Hepatocyte (in vitro differentiated cells): ENCODE measurements around the gene OBSL1. TPM values are rescaled to one million over a fixed set of nuclear protein-coding genes. Genes with fewer than 3 reads are reported as not detected.

Source experiments
- DNase-seq: peaks from one replicate; pipeline ENCODE4 v3.0.0-alpha.2; 2016; ENCODE audit warnings: low spot score
- H2AFZ ChIP-seq: fragments of 200-600 bp; sonication (generic); 2 replicates; pipeline ENCODE4 v1.6.0; 2016; ENCODE audit warnings: antibody characterized with exemption, mild to moderate bottlenecking
- H3K27ac ChIP-seq: fragments of 200-600 bp; sonication (generic); 2 replicates; pipeline ENCODE4 v1.5.1; 2016; ENCODE audit warnings: mild to moderate bottlenecking
- H3K27me3 ChIP-seq: fragments of 200-600 bp; sonication (generic); 2 replicates; pipeline ENCODE4 v1.6.1; 2016
- H3K36me3 ChIP-seq: fragments of 200-600 bp; sonication (generic); replicated peaks from 2 replicates; pipeline ENCODE4 v1.5.1; 2016; ENCODE audit warnings: low read depth; ENCODE audit not compliant: insufficient read depth
- H3K4me1 ChIP-seq: fragments of 200-600 bp; sonication (generic); 2 replicates; pipeline ENCODE4 v1.5.1; 2016; ENCODE audit warnings: mild to moderate bottlenecking, moderate library complexity; ENCODE audit not compliant: insufficient read depth
- H3K4me2 ChIP-seq: fragments of 200-600 bp; sonication (generic); 2 replicates; pipeline ENCODE4 v1.6.0; 2016
- H3K4me3 ChIP-seq: fragments of 200-600 bp; sonication (generic); 2 replicates; pipeline ENCODE4 v1.5.1; 2016; ENCODE audit warnings: mild to moderate bottlenecking
- H3K79me2 ChIP-seq: fragments of 200-600 bp; sonication (generic); 2 replicates; pipeline ENCODE4 v1.6.0; 2017; ENCODE audit warnings: mild to moderate bottlenecking
- H3K9me2 ChIP-seq: fragments of 200-600 bp; sonication (generic); replicated peaks from 2 replicates; pipeline ENCODE4 v1.6.0; 2017; ENCODE audit warnings: mild to moderate bottlenecking; ENCODE audit not compliant: insufficient read depth
- H3K9me3 ChIP-seq: fragments of 200-600 bp; sonication (generic); 2 replicates; pipeline ENCODE4 v1.5.1; 2016; ENCODE audit warnings: low read depth, mild to moderate bottlenecking
- H4K20me1 ChIP-seq: fragments of 200-600 bp; sonication (generic); 2 replicates; pipeline ENCODE4 v1.6.0; 2016; ENCODE audit warnings: mild to moderate bottlenecking; ENCODE audit not compliant: insufficient read depth, poor library complexity, severe bottlenecking
- CTCF ChIP-seq: fragments of 200-600 bp; sonication (generic); IDR thresholded peaks from 2 replicates; pipeline ENCODE4 v1.5.1; 2016; ENCODE audit warnings: antibody characterized with exemption, mild to moderate bottlenecking; ENCODE audit not compliant: poor library complexity
- EZH2 ChIP-seq: fragments of 200-600 bp; sonication (generic); IDR thresholded peaks from 2 replicates; pipeline ENCODE4 v1.6.1; 2016; ENCODE audit warnings: antibody characterized with exemption, mild to moderate bottlenecking, borderline replicate concordance
- EZH2phosphoT487 ChIP-seq: fragments of 200-600 bp; sonication (generic); IDR thresholded peaks from one replicate; pipeline ENCODE4 v1.6.1; 2018; ENCODE audit warnings: antibody characterized with exemption, mild to moderate bottlenecking, low read depth, moderate library complexity; ENCODE audit not compliant: unreplicated experiment, severe bottlenecking
- WGBS: methylation state at CpG from one replicate; pipeline ENCODE4 v1.1.6; 2016; ENCODE audit warnings: low lambda C conversion rate; ENCODE audit errors: missing lambda C conversion rate; 5-methylcytosine and 5-hydroxymethylcytosine counted together
- polyA plus RNA-seq: library from polyadenylated mRNA; unstranded; fragments of >200 nt; fragmentation: Nextera tagmentation; extraction: Ambion mirVana; gene quantifications from 2 replicates; pipeline ENCODE4 v1.2.1, GENCODE V29; 2016
- total RNA-seq: library from RNA; depleted of rRNA; stranded (reverse); fragments of >200 nt; gene quantifications from 2 replicates; pipeline ENCODE4 v1.2.3, GENCODE V29; 2014

OBSL1 gene
- total and polyA plus RNA-seq, 2 experiments from 2014 or later: 61.0 to 84.6 TPM

GRCh38 chr2:219508971-219509779 lies 62.2 kb downstream of the OBSL1 start:
- H4K20me1 ChIP-seq: no peaks in the 10 kb centered on the region
- H2AFZ ChIP-seq: no peak overlapping the region
- H3K9me2 ChIP-seq: no peaks in the 10 kb centered on the region
- H3K4me3 ChIP-seq: no peak overlapping the region
- H3K9me3 ChIP-seq: no peaks in the 10 kb centered on the region
- H3K79me2 ChIP-seq: no peaks in the 10 kb centered on the region
- H3K4me1 ChIP-seq: peaks cover 33% of the 10 kb centered on the region
- no peak overlapping the region for H3K27ac ChIP-seq
- no peak for TF ChIP-seq EZH2phosphoT487
- TF ChIP-seq CTCF: no peak
- no peak for TF ChIP-seq EZH2
- DNase-seq: no peak
- WGBS: 4% methylated on average over 4 of the region's 14 CpGs
- peaks cover 23% of the 10 kb centered on the region for H3K27me3 ChIP-seq
- H3K36me3 ChIP-seq: no peaks in the 10 kb centered on the region
- H3K4me2 ChIP-seq: peak overlapping the region; percentile 90

GRCh38 chr2:219508444-219508734 lies 63.0 kb downstream of the OBSL1 start:
- Histone ChIP-seq H3K4me1 (peaks cover 29% of the 10 kb centered on the region), H2AFZ (no peak overlapping the region), H3K4me2 (peak overlapping the region; percentile 90), H3K27me3 (peaks cover 15% of the 10 kb centered on the region), H3K9me2 (no peaks in the 10 kb centered on the region), H4K20me1 (no peaks in the 10 kb centered on the region), H3K36me3 (no peaks in the 10 kb centered on the region), H3K27ac (no peak overlapping the region), H3K79me2 (no peaks in the 10 kb centered on the region), H3K4me3 (no peak overlapping the region), H3K9me3 (no peaks in the 10 kb centered on the region)
- no peak for DNase-seq
- TF ChIP-seq CTCF: no peak
- no peak for TF ChIP-seq EZH2phosphoT487
- no peak for TF ChIP-seq EZH2
- 62% methylated on average over 2 of the region's 4 CpGs for WGBS

- Histone ChIP-seq H3K27me3 (peaks cover 10% of the 10 kb centered on the region), H2AFZ (no peak overlapping the region), H3K4me2 (no peak overlapping the region), H3K36me3 (no peaks in the 10 kb centered on the region), H3K9me3 (no peaks in the 10 kb centered on the region), H3K4me3 (no peak overlapping the region), H3K9me2 (no peaks in the 10 kb centered on the region), H3K4me1 (peaks cover 29% of the 10 kb centered on the region), H4K20me1 (no peaks in the 10 kb centered on the region), H3K79me2 (no peaks in the 10 kb centered on the region), H3K27ac (no peak overlapping the region)
- no peak for DNase-seq
- TF ChIP-seq EZH2phosphoT487 (no peak), EZH2 (no peak), CTCF (no peak)
- WGBS: 70% methylated on average over 7 of the region's 8 CpGs
These were observed 63.5 kb downstream of the OBSL1 start for GRCh38 chr2:219507581-219508443.
